Heart left ventricle (tissue), 16 donors: ENCODE measurements around the gene PEMT. TPM values are rescaled to one million over a fixed set of nuclear protein-coding genes. Genes with fewer than 3 reads are reported as not detected.

Source experiments
- ATAC-seq, 4 donors: fragments of 200-7000 bp; cut with Tn5 transposase; one replicate each; pipeline ENCODE4 v1.9.1; 2020 to 2022; ENCODE audit warnings: moderate library complexity in 4 of 4, mild to moderate bottlenecking in 3 of 4, moderate number of reproducible peaks in 1 of 4
- DNase-seq, 5 donors: peaks; one replicate each; pipeline ENCODE4 v3.0.0-alpha.2; 2020
- H3K27ac ChIP-seq, 12 donors: fragments of 200-600 bp; sonication (generic) in 4 of 12; one replicate each; pipeline versions ENCODE4 v1.5.0 to v1.8.0; 2016 to 2022; ENCODE audit warnings: mild to moderate bottlenecking in 2 of 12
- H3K27me3 ChIP-seq, 9 donors: fragments of 200-600 bp; sonication (generic) in 2 of 9; one replicate each; pipeline versions ENCODE4 v1.5.1 to v1.8.0; 2016 to 2022; ENCODE audit warnings: mild to moderate bottlenecking in 3 of 9
- H3K36me3 ChIP-seq, 9 donors: fragments of 200-600 bp; sonication (generic) in 2 of 9; one replicate each; pipeline versions ENCODE4 v1.5.0 to v1.8.0; 2018 to 2022; ENCODE audit warnings: mild to moderate bottlenecking in 2 of 9
- H3K4me1 ChIP-seq, 12 donors: fragments of 200-600 bp; sonication (generic) in 4 of 12; one replicate each; pipeline versions ENCODE4 v1.5.0 to v1.8.0; 2016 to 2022; ENCODE audit warnings: mild to moderate bottlenecking in 3 of 12
- H3K4me3 ChIP-seq, 12 donors: fragments of 200-600 bp; sonication (generic) in 4 of 12; one replicate each; pipeline versions ENCODE4 v1.5.0 to v1.8.0; 2017 to 2022; ENCODE audit warnings: mild to moderate bottlenecking in 9 of 12, moderate library complexity in 4 of 12
- H3K9me3 ChIP-seq, 12 donors: fragments of 200-600 bp; sonication (generic) in 4 of 12; one replicate each; pipeline versions ENCODE4 v1.5.0 to v1.8.0; 2016 to 2022; ENCODE audit warnings: mild to moderate bottlenecking in 1 of 12
- POLR2A ChIP-seq, 2 donors: fragments of 450-650 bp; IDR thresholded peaks; one replicate each; pipeline ENCODE4 v1.6.1; 2017; ENCODE audit warnings: antibody characterized with exemption in 2 of 2, mild to moderate bottlenecking in 2 of 2, moderate library complexity in 2 of 2
- WGBS, 4 donors: extraction: QIAGEN DNeasy Blood & Tissue Kit in 2 of 4; methylation state at CpG; one replicate each; pipeline versions ENCODE4 v1.1.5 to v1.1.7; 2013 to 2018; 5-methylcytosine and 5-hydroxymethylcytosine counted together
- intact Hi-C, 10 donors: fragments of 100-400 bp; cut with DNase I; formaldehyde crosslinking; loops; one replicate each; pipeline versions ENCODE4 v1.11.1 to v1.14.2; 2022
- polyA plus RNA-seq, 2 donors: library from polyadenylated mRNA; stranded (reverse); fragments of 200-250 nt; gene quantifications; one replicate each; pipeline ENCODE4 v1.2.3, GENCODE V29; 2013
- total RNA-seq, 9 donors: library from RNA; depleted of rRNA in 2 of 9; stranded (reverse); fragments of >200 nt in 2 of 9; fragmentation: NEBNext Ultra II Directional in 3 of 9; extraction: Animal tissue kit (Norgen Biotek cat#: 25700) in 3 of 9; gene quantifications; one replicate each; pipeline versions ENCODE4 v1.1.0 to v1.2.4, GENCODE V29; 2016 to 2023
- TF ChIP-seq, protein P1 (sequence below), 12 donors: fragments of 200-600 bp; sonication (generic) in 4 of 12; IDR thresholded peaks; one replicate each; pipeline versions ENCODE4 v1.5.0 to v1.8.0; 2018 to 2022; ENCODE audit warnings: antibody characterized with exemption in 12 of 12, mild to moderate bottlenecking in 5 of 12
- donor health status: ischemic (EF 13 %, LVEDD 7.1; RV severe dilation, severe dysfunction).
- donor health status: healthy with polysubstance abuse.
- donor health status: DM: no; HTN: yes; CAD: no.
- donor health status: DM: no; HTN: no; CAD: no.
- donor health status: ischemic (EF 25% LVEDD 6.9; RV normal size, moderate dysfunction).
- donor health status: ischemic (EF 25% LVEDD 5.7; RV mildly dilated, moderate dysfunction).
- donor health status: healthy.
- donor health status: DM: yes; HTN: yes; CAD: no.
- donor health status: ischemic (EF 35%, LVEDD 5.7; RV mildly dilated, moderate dysfunction).
- donor health status: nonischemic (EF 11% LVEDD 7.7; RV severe dilation, severe dysfunction).
- donor health status: DM: yes; HTN: yes; CAD: no.
- donor health status: PGD.
- donor health status: ischemic (EF 29% LVEDD 5.4; RV normal size, mild dysfunction).
- donor health status: nonischemic (EF 23%, LVEDD 6.1; RV moderate dilation, normal function).

PEMT gene
- total and polyA plus RNA-seq, 11 donors: 15.7 to 42.2 (median 25.4) TPM

DNA sequence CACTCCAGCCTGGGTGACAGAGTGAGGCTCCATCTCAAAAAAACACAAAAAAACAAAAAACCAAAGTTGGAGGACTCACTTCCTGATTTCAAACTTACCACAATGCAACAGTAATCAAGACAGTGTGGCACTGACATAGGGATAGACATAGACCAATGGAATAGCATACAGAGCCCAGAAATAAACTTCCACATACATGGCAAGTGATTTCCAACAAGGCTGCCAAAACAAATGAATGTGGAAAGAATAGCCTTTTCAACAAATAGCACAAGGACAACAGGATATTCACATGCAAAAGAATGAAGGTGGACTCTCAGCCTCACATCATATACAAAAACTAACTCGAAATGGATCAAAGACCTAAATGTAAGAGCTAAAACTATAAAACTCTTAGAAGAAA lies 58.5 kb downstream of the PEMT start:
- WGBS, 4 donors: 94 to 97% (median 97%) methylated on average over 1 of the region's 1 CpG
- ATAC-seq: no peak
- DNase-seq: no peak

DNA sequence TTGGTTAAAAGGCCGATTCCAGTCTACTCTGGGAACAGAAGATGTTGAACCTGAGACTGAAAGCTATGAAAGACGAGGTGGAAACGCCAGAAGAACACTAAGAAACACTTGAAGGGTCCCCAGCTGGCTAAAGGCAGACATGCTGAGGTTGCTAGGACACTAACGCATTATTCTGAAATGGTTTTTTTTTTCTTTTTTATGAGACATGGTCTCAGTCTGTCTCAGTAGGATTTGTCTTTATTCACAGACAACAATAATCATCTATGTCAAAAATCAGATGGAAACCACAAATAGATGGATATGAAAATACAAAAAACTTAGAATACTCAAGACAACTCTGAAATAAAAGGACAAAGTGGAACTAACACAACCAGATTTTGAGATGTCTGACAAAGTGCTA lies 60.4 kb downstream of the PEMT start:
- 83 to 93% (median 87%) methylated on average over 4 of the region's 4 CpGs for WGBS, 4 donors
- TF ChIP-seq, protein P1, sequence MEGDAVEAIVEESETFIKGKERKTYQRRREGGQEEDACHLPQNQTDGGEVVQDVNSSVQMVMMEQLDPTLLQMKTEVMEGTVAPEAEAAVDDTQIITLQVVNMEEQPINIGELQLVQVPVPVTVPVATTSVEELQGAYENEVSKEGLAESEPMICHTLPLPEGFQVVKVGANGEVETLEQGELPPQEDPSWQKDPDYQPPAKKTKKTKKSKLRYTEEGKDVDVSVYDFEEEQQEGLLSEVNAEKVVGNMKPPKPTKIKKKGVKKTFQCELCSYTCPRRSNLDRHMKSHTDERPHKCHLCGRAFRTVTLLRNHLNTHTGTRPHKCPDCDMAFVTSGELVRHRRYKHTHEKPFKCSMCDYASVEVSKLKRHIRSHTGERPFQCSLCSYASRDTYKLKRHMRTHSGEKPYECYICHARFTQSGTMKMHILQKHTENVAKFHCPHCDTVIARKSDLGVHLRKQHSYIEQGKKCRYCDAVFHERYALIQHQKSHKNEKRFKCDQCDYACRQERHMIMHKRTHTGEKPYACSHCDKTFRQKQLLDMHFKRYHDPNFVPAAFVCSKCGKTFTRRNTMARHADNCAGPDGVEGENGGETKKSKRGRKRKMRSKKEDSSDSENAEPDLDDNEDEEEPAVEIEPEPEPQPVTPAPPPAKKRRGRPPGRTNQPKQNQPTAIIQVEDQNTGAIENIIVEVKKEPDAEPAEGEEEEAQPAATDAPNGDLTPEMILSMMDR (IDR thresholded peaks at IDR 0.05): no peak
- TF ChIP-seq POLR2A (IDR thresholded peaks at IDR 0.05): no peak
- H3K27me3 ChIP-seq: no peaks in the 10 kb centered on the region
- ATAC-seq (no peak), DNase-seq (no peak)
- intact Hi-C loops: no loop called here
- no peaks in the 10 kb centered on the region for H3K36me3 ChIP-seq
- H3K9me3 ChIP-seq: peaks cover 0 to 6% (median 0%) of the 10 kb centered on the region in 12 donors
- H3K27ac ChIP-seq: no peak overlapping the region
- H3K4me3 ChIP-seq: no peak overlapping the region
- peaks cover 0 to 43% (median 15%) of the 10 kb centered on the region in 12 donors for H3K4me1 ChIP-seq

More for the DNA sequence above, 58.5 kb downstream of the PEMT start:
- H3K9me3 ChIP-seq: peaks cover 0 to 6% (median 0%) of the 10 kb centered on the region in 12 donors
- no peaks in the 10 kb centered on the region for H3K36me3 ChIP-seq
- H3K4me3 ChIP-seq: no peak overlapping the region
- TF ChIP-seq POLR2A (IDR thresholded peaks at IDR 0.05): no peak
- TF ChIP-seq, protein P1 (IDR thresholded peaks at IDR 0.05): no peak
- H3K4me1 ChIP-seq: peaks cover 0 to 42% (median 23%) of the 10 kb centered on the region in 12 donors
- no peak overlapping the region for H3K27ac ChIP-seq
- intact Hi-C loops: no loop called here
- no peaks in the 10 kb centered on the region for H3K27me3 ChIP-seq

DNA sequence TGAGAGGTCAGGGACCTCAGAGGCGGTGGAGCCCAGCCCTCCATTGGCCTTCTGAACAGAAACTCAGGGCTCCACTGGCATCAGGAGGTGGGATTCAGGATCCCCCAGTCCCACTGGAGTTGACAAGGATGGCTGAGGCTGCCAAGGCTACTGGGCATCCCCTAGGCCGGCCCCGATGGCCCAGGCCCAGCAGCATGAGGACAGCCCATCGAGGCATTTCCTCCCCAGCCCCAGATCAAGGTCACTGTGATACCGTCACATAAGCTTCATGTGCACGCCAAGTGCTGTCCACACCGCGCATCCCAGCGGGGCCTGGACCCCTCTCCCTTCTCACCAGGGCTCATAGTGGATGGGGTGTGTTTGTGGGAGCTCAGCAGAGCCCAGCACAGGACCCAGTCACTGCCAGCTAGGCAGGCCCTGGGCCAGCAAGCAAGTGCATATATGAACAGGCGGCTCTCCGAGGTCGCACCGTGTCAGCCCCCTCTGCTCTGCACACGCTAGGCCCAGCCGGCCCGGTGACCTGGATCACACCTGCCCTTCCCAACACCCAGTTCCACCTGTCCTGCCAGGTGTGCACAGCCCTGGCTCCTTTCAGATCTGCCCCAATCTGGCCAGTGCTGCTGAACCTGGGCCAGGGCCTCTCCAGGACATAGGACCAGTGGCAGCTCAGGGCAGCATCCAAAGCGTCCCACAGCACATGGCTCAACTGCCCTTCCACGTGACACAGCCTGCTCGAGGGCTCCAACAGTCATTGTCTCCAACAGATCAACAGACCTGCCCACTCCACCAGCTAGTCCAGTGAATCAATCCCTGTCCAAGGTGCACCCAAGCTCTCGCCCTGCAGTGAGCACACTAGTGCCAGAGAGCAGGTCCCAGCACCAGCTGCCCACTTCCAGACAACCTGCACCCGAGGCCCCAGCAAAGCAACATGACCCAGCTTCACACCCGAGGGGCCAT lies 62.5 kb downstream of the PEMT start:
- Histone ChIP-seq H3K27ac (peak overlapping the region in 2 of 12 donors; percentile 5 to 85), H3K36me3 (no peaks in the 10 kb centered on the region), H3K27me3 (no peaks in the 10 kb centered on the region), H3K4me3 (no peak overlapping the region), H3K4me1 (peaks cover 0 to 41% (median 14%) of the 10 kb centered on the region in 12 donors), H3K9me3 (peaks cover 0 to 6% (median 0%) of the 10 kb centered on the region in 12 donors)
- 66 to 73% (median 70%) methylated on average over 7 to 22 of the region's 22 CpGs for WGBS, 4 donors
- peak; percentile 15 to 50 (median 32) for ATAC-seq
- DNase-seq: peak in 2 of 5 donors; percentile 44 to 54
- no peak for TF ChIP-seq POLR2A (IDR thresholded peaks at IDR 0.05)
- intact Hi-C loops: loop anchor here in 1 of 10 donors (5.0 kb wide), 1 partner anchor 38 kb away; no protein-coding TSS in a partner anchor

DNA sequence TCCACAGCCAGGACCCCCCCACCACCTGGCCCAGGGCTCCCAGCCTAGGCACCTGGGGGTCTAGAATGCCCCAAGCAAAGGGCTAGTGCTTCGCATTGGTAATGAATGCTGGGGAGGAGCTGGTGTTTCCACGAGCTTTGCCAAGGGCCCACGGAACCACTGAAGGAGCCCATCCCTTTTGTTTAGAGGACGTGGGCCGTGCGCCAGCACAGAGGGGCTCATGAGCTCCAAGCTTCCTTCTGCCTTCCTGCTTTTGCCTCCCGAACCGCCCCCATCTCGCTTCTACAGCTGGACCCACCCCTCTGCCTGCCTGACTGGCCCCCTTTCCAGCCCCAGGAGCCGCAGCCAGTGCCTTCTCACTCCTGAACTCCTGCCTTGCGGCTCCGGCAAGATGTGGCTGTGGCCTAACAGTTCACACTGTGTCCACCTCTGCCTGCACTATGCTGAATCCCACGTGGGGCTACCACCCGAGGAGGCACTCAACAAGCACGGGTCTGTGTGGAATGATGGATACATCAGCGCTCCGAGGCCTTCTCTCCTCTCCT lies 63.5 kb downstream of the PEMT start:
- TF ChIP-seq, protein P1 (IDR thresholded peaks at IDR 0.05): no peak
- TF ChIP-seq POLR2A (IDR thresholded peaks at IDR 0.05): no peak
- Histone ChIP-seq H3K36me3 (no peaks in the 10 kb centered on the region), H3K4me1 (peaks cover 0 to 41% (median 14%) of the 10 kb centered on the region in 12 donors), H3K27ac (peak overlapping the region in 6 of 12 donors; percentile 72 to 85 (median 78)), H3K27me3 (no peaks in the 10 kb centered on the region), H3K4me3 (no peak overlapping the region), H3K9me3 (peaks cover 0 to 6% (median 0%) of the 10 kb centered on the region in 12 donors)
- ATAC-seq: no peak
- 85 to 90% (median 87%) methylated on average over 15 to 17 of the region's 17 CpGs for WGBS, 4 donors
- intact Hi-C loops: loop anchor here in 1 of 10 donors (5.0 kb wide), 1 partner anchor 39 kb away; no protein-coding TSS in a partner anchor
- peak in 1 of 5 donors; percentile 19 for DNase-seq
